Thoracic aorta (tissue), 2 donors: ENCODE results near the gene SCN10A. TPM values are rescaled to one million over a fixed set of nuclear protein-coding genes. Genes with fewer than 3 reads are reported as not detected.

Experiments used
- ATAC-seq: fragments of 150-250 bp; one replicate; pipeline ENCODE4 v1.8.0; 2017; ENCODE audit warnings: low read depth; ENCODE audit not compliant: insufficient number of reproducible peaks, low FRiP score
- DNase-seq: peaks from one replicate; pipeline ENCODE4 v3.0.0-alpha.2; 2020; ENCODE audit warnings: low spot score
- H3K27ac ChIP-seq, 2 donors: fragments of 200-600 bp; sonication (generic); 1 replicate in 1 of 2; 2 replicates in 1 of 2; pipeline ENCODE4 v1.5.1; 2016; ENCODE audit warnings: mild to moderate bottlenecking in 2 of 2, moderate library complexity in 2 of 2
- H3K27me3 ChIP-seq: fragments of 200-600 bp; sonication (generic); replicated peaks from 2 replicates; pipeline ENCODE4 v1.6.0; 2016; ENCODE audit warnings: mild to moderate bottlenecking; ENCODE audit not compliant: insufficient read depth
- H3K36me3 ChIP-seq: fragments of 200-600 bp; sonication (generic); one replicate; pipeline ENCODE4 v1.5.1; 2016
- H3K4me1 ChIP-seq, 2 donors: fragments of 200-600 bp; sonication (generic); 1 replicate in 1 of 2; 2 replicates in 1 of 2; pipeline versions ENCODE4 v1.5.1 to v1.6.0; 2016; ENCODE audit warnings: low read depth in 2 of 2, mild to moderate bottlenecking in 1 of 2; ENCODE audit not compliant: control insufficient read depth in 1 of 2
- H3K4me3 ChIP-seq: fragments of 200-600 bp; sonication (generic); 2 replicates; pipeline ENCODE4 v1.5.1; 2016; ENCODE audit warnings: mild to moderate bottlenecking
- H3K9me3 ChIP-seq: fragments of 200-600 bp; sonication (generic); 2 replicates; pipeline ENCODE4 v1.5.1; 2016
- total RNA-seq, 2 donors: library from RNA; depleted of rRNA; stranded (reverse); fragments of >200 nt; gene quantifications; one replicate each; pipeline versions ENCODE4 v1.1.0 to v1.2.3, GENCODE V29; 2016
- TF ChIP-seq, protein P1 (sequence below): fragments of 200-600 bp; sonication (generic); IDR thresholded peaks from one replicate; pipeline ENCODE4 v1.5.1; 2019; ENCODE audit warnings: antibody characterized with exemption

Gene SCN10A
- total RNA-seq, 2 donors from 2014 or later: not detected

DNA sequence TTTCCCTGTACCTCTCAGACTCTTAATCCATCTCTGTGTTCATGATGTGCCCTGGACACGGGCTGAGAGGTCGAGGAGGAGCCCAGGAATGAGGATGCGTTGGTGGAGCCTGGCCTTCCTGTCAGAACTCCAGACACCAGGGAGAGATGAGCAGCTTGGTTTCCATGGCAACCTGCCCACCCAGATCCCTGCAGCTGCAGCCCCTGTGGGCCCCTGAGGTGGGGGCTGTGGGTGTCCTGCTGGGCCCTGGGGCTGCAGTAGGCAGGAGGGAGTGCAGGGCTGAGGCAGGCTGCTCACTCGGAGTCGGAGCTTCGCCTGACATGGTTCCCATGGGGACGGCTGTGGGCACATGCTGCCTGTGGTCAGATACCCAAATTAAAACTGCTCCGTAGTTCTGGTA, 7.7 kb upstream of the SCN10A start:
- no peaks in the 10 kb centered on the region for H3K36me3 ChIP-seq
- no peak overlapping the region for H3K27ac ChIP-seq
- no peak overlapping the region for H3K4me3 ChIP-seq
- no peaks in the 10 kb centered on the region for H3K27me3 ChIP-seq
- H3K4me1 ChIP-seq: peaks cover 0 to 2% of the 10 kb centered on the region in 2 donors
- DNase-seq: no peak
- TF ChIP-seq, protein P1, sequence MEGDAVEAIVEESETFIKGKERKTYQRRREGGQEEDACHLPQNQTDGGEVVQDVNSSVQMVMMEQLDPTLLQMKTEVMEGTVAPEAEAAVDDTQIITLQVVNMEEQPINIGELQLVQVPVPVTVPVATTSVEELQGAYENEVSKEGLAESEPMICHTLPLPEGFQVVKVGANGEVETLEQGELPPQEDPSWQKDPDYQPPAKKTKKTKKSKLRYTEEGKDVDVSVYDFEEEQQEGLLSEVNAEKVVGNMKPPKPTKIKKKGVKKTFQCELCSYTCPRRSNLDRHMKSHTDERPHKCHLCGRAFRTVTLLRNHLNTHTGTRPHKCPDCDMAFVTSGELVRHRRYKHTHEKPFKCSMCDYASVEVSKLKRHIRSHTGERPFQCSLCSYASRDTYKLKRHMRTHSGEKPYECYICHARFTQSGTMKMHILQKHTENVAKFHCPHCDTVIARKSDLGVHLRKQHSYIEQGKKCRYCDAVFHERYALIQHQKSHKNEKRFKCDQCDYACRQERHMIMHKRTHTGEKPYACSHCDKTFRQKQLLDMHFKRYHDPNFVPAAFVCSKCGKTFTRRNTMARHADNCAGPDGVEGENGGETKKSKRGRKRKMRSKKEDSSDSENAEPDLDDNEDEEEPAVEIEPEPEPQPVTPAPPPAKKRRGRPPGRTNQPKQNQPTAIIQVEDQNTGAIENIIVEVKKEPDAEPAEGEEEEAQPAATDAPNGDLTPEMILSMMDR: no peak
- no peaks in the 10 kb centered on the region for H3K9me3 ChIP-seq
- no peak for ATAC-seq

DNA sequence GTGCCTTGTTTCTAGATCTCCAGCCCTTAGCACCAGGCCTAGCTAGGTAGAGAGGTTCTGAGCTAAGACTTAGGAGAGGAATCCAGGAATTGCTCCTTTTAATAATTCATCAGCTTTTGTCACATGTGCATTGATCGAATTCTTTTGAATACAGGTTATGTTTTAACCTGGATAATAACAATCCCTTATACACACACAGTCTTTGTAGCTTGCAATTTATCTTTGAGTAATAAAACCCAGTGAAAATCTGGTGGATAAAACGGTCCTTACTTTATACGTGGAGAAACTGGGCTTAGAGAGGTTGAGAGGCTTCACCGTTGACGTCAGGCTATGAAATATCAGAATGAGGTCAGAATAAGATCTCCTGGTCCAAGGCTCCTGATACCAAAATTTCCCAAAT, 7.2 kb upstream of the SCN10A start:
- DNase-seq (no peak), ATAC-seq (no peak)
- no peaks in the 10 kb centered on the region for H3K4me1 ChIP-seq
- no peak overlapping the region for H3K4me3 ChIP-seq
- no peaks in the 10 kb centered on the region for H3K9me3 ChIP-seq
- no peaks in the 10 kb centered on the region for H3K27me3 ChIP-seq
- no peak overlapping the region for H3K27ac ChIP-seq
- no peaks in the 10 kb centered on the region for H3K36me3 ChIP-seq
- TF ChIP-seq, protein P1: no peak

GRCh38 chr3:38811822-38812221, 4.2 kb downstream of the SCN10A start:
- Histone ChIP-seq H3K27ac (no peak overlapping the region), H3K9me3 (no peaks in the 10 kb centered on the region), H3K36me3 (no peaks in the 10 kb centered on the region), H3K4me1 (no peaks in the 10 kb centered on the region), H3K27me3 (no peaks in the 10 kb centered on the region), H3K4me3 (no peak overlapping the region)
- TF ChIP-seq, protein P1: no peak
- no peak for DNase-seq
- no peak for ATAC-seq

DNA sequence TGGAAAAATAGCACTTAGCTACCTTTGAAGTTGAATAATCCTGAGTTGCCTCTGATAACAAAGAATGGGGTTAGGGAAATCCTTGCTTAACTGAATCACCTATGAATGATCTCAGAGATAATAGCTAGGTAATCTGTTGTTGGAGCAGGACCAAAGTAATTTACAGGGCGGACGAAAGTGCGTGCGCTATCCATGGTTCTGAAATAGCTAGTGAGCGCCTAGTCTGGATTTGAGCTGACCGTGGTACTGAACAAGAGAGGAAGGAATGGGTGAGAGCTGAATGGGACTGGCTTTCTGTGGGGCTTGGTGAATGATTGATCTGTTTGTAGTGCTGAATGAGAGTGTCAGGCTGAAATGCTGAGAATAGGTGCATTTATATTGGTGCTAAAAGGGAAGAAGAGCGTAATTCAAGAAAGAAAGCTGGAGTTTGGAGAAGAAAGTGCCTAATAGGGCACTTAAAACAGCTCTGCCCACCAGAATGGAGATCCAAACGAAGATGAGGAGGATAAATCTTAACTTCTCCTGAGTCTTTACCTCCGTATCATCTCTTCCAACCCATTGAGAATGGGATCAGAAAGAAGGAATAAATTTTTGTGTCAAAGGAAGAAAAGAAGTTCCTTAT, 10.1 kb downstream of the SCN10A start:
- no peaks in the 10 kb centered on the region for H3K27me3 ChIP-seq
- ATAC-seq: no peak

DNA sequence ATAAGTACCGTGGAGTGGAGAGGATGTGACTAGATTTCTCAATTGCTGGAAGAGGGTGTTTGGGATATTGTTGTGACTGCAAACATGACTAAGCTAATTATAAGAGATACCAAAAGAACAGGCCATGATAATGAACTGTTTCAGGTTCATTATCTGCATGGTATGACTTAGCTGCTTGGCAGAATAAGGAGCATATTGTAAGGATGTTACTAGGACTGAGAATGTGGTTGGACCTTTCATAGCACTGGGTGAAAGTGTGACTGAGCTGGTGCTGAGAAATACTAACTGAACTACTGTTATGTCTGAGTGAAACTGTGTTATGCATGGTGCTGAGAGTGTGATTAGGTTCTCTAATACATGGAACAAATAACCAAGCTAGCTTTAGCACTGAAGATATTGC, 11.0 kb downstream of the SCN10A start:
- no peak overlapping the region for H3K27ac ChIP-seq
- TF ChIP-seq, protein P1: no peak
- H3K36me3 ChIP-seq: no peaks in the 10 kb centered on the region
- no peaks in the 10 kb centered on the region for H3K9me3 ChIP-seq
- ATAC-seq (no peak), DNase-seq (no peak)
- H3K4me1 ChIP-seq: no peaks in the 10 kb centered on the region
- no peaks in the 10 kb centered on the region for H3K27me3 ChIP-seq
- no peak overlapping the region for H3K4me3 ChIP-seq

More for the DNA sequence above, 10.1 kb downstream of the SCN10A start:
- Histone ChIP-seq H3K27ac (no peak overlapping the region), H3K4me3 (no peak overlapping the region), H3K4me1 (no peaks in the 10 kb centered on the region), H3K36me3 (no peaks in the 10 kb centered on the region), H3K9me3 (no peaks in the 10 kb centered on the region)
- TF ChIP-seq, protein P1: no peak
- no peak for DNase-seq
